ENCODE measurements around the gene ROBO2.

DNA sequence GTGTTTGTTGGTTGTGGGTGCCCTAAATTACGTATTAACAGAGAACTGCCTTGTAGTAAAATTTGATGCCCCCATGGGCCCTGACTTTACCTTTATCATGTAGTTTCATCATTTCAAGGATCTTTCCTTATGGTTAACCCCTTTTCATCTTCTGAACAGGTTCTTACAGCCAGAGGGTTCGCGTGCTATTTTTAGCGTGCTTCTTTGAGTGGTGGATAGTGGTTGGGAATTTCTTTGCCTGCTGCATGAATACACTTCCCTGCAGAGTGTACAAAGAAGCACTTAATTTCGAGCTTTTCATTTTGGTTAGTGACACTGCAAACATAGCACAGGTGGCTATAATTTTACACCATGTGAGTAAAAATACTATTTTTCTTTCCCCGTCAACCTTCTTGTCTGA is 231.8 kb downstream of the ROBO2 start:
- TF ChIP-seq, protein P1, sequence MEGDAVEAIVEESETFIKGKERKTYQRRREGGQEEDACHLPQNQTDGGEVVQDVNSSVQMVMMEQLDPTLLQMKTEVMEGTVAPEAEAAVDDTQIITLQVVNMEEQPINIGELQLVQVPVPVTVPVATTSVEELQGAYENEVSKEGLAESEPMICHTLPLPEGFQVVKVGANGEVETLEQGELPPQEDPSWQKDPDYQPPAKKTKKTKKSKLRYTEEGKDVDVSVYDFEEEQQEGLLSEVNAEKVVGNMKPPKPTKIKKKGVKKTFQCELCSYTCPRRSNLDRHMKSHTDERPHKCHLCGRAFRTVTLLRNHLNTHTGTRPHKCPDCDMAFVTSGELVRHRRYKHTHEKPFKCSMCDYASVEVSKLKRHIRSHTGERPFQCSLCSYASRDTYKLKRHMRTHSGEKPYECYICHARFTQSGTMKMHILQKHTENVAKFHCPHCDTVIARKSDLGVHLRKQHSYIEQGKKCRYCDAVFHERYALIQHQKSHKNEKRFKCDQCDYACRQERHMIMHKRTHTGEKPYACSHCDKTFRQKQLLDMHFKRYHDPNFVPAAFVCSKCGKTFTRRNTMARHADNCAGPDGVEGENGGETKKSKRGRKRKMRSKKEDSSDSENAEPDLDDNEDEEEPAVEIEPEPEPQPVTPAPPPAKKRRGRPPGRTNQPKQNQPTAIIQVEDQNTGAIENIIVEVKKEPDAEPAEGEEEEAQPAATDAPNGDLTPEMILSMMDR (conservative IDR thresholded peaks at IDR 0.05): no peak
- TF ChIP-seq ZFX (IDR thresholded peaks at IDR 0.05): no peak
